Urinary bladder (tissue), 4 donors: ENCODE results near the gene SIAH1. TPM values are rescaled to one million over a fixed set of nuclear protein-coding genes. Genes with fewer than 3 reads are reported as not detected.

ENCODE experiments used
- DNase-seq: peaks from one replicate; pipeline ENCODE4 v3.0.0-alpha.2; 2015; ENCODE audit errors: extremely low spot score
- H3K27ac ChIP-seq: one replicate; pipeline ENCODE4 v1.5.1; 2013; ENCODE audit warnings: low read depth, mild to moderate bottlenecking, moderate library complexity
- H3K36me3 ChIP-seq: one replicate; pipeline ENCODE4 v1.6.1; 2013; ENCODE audit warnings: mild to moderate bottlenecking, moderate library complexity; ENCODE audit not compliant: insufficient read depth
- H3K4me1 ChIP-seq: one replicate; pipeline ENCODE4 v1.6.1; 2013; ENCODE audit warnings: mild to moderate bottlenecking, moderate library complexity; ENCODE audit not compliant: insufficient read depth
- H3K4me3 ChIP-seq: one replicate; pipeline ENCODE4 v1.5.1; 2013; ENCODE audit warnings: low read depth, low read length
- WGBS: extraction: QIAGEN DNeasy Blood & Tissue Kit; methylation state at CpG from one replicate; pipeline ENCODE4 v1.1.7; 2013; 5-methylcytosine and 5-hydroxymethylcytosine counted together
- polyA plus RNA-seq: library from polyadenylated mRNA; stranded (reverse); fragments of 200-250 nt; gene quantifications from one replicate; pipeline ENCODE4 v1.2.3, GENCODE V29; 2013
- total RNA-seq: library from RNA; depleted of rRNA; stranded (reverse); fragments of >200 nt; gene quantifications from one replicate; pipeline ENCODE4 v1.2.3, GENCODE V29; 2014
- donor health status: healthy with polysubstance abuse.
- donor health status: healthy.

The SIAH1 gene
- total and polyA plus RNA-seq, 2 donors, result 17.2 to 51.1 TPM

- H3K4me1 ChIP-seq, result no peaks in the 10 kb centered on the region
- H3K4me3 ChIP-seq, result no peak overlapping the region
- WGBS, result 85% methylated on average over 7 of the region's 7 CpGs
- peaks cover 4% of the 10 kb centered on the region for H3K36me3 ChIP-seq
- H3K27ac ChIP-seq, result no peak overlapping the region
- DNase-seq, result no peak
These were observed 32.4 kb downstream of the SIAH1 start for GRCh38 chr16:48352648-48353390.

- 76% methylated on average over 3 of the region's 3 CpGs for WGBS
- no peaks in the 10 kb centered on the region for H3K4me1 ChIP-seq
- H3K27ac ChIP-seq, result no peak overlapping the region
- H3K36me3 ChIP-seq, result peaks cover 4% of the 10 kb centered on the region
- no peak overlapping the region for H3K4me3 ChIP-seq
- no peak for DNase-seq
These were observed 34.5 kb downstream of the SIAH1 start for GRCh38 chr16:48350736-48351135.

- no peak for DNase-seq
- no peak overlapping the region for H3K27ac ChIP-seq
- H3K36me3 ChIP-seq, result peaks cover 4% of the 10 kb centered on the region
- H3K4me3 ChIP-seq, result no peak overlapping the region
- no peaks in the 10 kb centered on the region for H3K4me1 ChIP-seq
- WGBS, result 88% methylated on average over 4 of the region's 4 CpGs
These were observed 37.2 kb downstream of the SIAH1 start for GRCh38 chr16:48347980-48348379.

GRCh38 chr16:48347191-48347865 lies 37.9 kb downstream of the SIAH1 start:
- H3K4me3 ChIP-seq, result no peak overlapping the region
- WGBS, result 93% methylated on average over 20 of the region's 20 CpGs
- H3K4me1 ChIP-seq, result no peaks in the 10 kb centered on the region
- no peak for DNase-seq
- H3K36me3 ChIP-seq, result peaks cover 4% of the 10 kb centered on the region
- H3K27ac ChIP-seq, result no peak overlapping the region

GRCh38 chr16:48342591-48342990 lies 42.6 kb downstream of the SIAH1 start:
- Histone ChIP-seq H3K27ac (no peak overlapping the region), H3K4me1 (no peaks in the 10 kb centered on the region), H3K36me3 (peaks cover 2% of the 10 kb centered on the region), H3K4me3 (no peak overlapping the region)
- no peak for DNase-seq
- 91% methylated on average over 2 of the region's 2 CpGs for WGBS

- Histone ChIP-seq H3K4me1 (no peaks in the 10 kb centered on the region), H3K36me3 (peaks cover 2% of the 10 kb centered on the region), H3K4me3 (no peak overlapping the region), H3K27ac (no peak overlapping the region)
- no peak for DNase-seq
- 86% methylated on average over 1 of the region's 1 CpG for WGBS
These were observed 45.2 kb downstream of the SIAH1 start for GRCh38 chr16:48340054-48340453.

GRCh38 chr16:48335961-48336360 lies 49.3 kb downstream of the SIAH1 start:
- Histone ChIP-seq H3K4me1 (no peaks in the 10 kb centered on the region), H3K27ac (no peak overlapping the region), H3K36me3 (peaks cover 2% of the 10 kb centered on the region), H3K4me3 (no peak overlapping the region)
- DNase-seq, result no peak
- WGBS, result 52% methylated on average over 3 of the region's 3 CpGs

- Histone ChIP-seq H3K4me3 (no peak overlapping the region), H3K27ac (no peak overlapping the region)
These were observed 50.9 kb downstream of the SIAH1 start for GRCh38 chr16:48334325-48334724.

GRCh38 chr16:48332978-48333377 lies 52.2 kb downstream of the SIAH1 start:
- 94% methylated on average over 5 of the region's 5 CpGs for WGBS
- Histone ChIP-seq H3K4me3 (no peak overlapping the region), H3K36me3 (no peaks in the 10 kb centered on the region), H3K4me1 (no peaks in the 10 kb centered on the region), H3K27ac (no peak overlapping the region)
- no peak for DNase-seq

More at GRCh38 chr16:48334325-48334724, 50.9 kb downstream of the SIAH1 start:
- WGBS, result 94% methylated on average over 9 of the region's 9 CpGs
- DNase-seq, result no peak
- H3K36me3 ChIP-seq, result no peaks in the 10 kb centered on the region
- H3K4me1 ChIP-seq, result no peaks in the 10 kb centered on the region

GRCh38 chr16:48330841-48331192 lies 54.4 kb downstream of the SIAH1 start:
- H3K4me3 ChIP-seq, result no peak overlapping the region
- no peaks in the 10 kb centered on the region for H3K4me1 ChIP-seq
- no peak overlapping the region for H3K27ac ChIP-seq
- DNase-seq, result no peak
- WGBS, result 50% methylated on average over 3 of the region's 3 CpGs
- no peaks in the 10 kb centered on the region for H3K36me3 ChIP-seq

- no peak overlapping the region for H3K4me3 ChIP-seq
These were observed 54.9 kb downstream of the SIAH1 start for GRCh38 chr16:48330189-48330840.

GRCh38 chr16:48329138-48329537 lies 56.1 kb downstream of the SIAH1 start:
- 87% methylated on average over 4 of the region's 4 CpGs for WGBS
- no peak for DNase-seq
- no peaks in the 10 kb centered on the region for H3K4me1 ChIP-seq
- H3K4me3 ChIP-seq, result no peak overlapping the region
- H3K27ac ChIP-seq, result no peak overlapping the region
- no peaks in the 10 kb centered on the region for H3K36me3 ChIP-seq

More at GRCh38 chr16:48330189-48330840, 54.9 kb downstream of the SIAH1 start:
- DNase-seq, result no peak
- Histone ChIP-seq H3K4me1 (no peaks in the 10 kb centered on the region), H3K27ac (no peak overlapping the region), H3K36me3 (no peaks in the 10 kb centered on the region)
- WGBS, result 96% methylated on average over 2 of the region's 2 CpGs

- Histone ChIP-seq H3K36me3 (no peaks in the 10 kb centered on the region), H3K4me3 (no peak overlapping the region), H3K4me1 (no peaks in the 10 kb centered on the region), H3K27ac (no peak overlapping the region)
- WGBS, result 82% methylated on average over 4 of the region's 4 CpGs
- DNase-seq, result no peak
These were observed 58.3 kb downstream of the SIAH1 start for GRCh38 chr16:48326915-48327314.
